ENCODE results near the gene KCNH3. TPM values are rescaled to one million over a fixed set of nuclear protein-coding genes. Genes with fewer than 3 reads are reported as not detected.

KCNH3 gene
- total RNA-seq, 1 donor from 2014 or later: 1.1 TPM

GRCh38 chr12:49547090-49547690 lies 8.4 kb downstream of the KCNH3 start:
- DNase-seq (ENCODE audit: low spot score): no peak

GRCh38 chr12:49548481-49548821 lies 9.6 kb downstream of the KCNH3 start:
- DNase-seq (ENCODE audit: low spot score): no peak

- DNase-seq (ENCODE audit: low spot score): no peak
Measured at GRCh38 chr12:49548822-49549648, 10.2 kb downstream of the KCNH3 start.

- DNase-seq (ENCODE audit: low spot score): no peak
Measured at GRCh38 chr12:49549735-49550692, 11.2 kb downstream of the KCNH3 start.

- DNase-seq (ENCODE audit: low spot score): no peak
Measured at GRCh38 chr12:49550693-49551252, 11.9 kb downstream of the KCNH3 start.

GRCh38 chr12:49552014-49552413 lies 13.2 kb downstream of the KCNH3 start:
- DNase-seq (ENCODE audit: low spot score): no peak

- DNase-seq (ENCODE audit: low spot score): no peak
Measured at GRCh38 chr12:49552425-49552824, 13.6 kb downstream of the KCNH3 start.

- DNase-seq (ENCODE audit: low spot score): no peak
Measured at GRCh38 chr12:49552899-49553298, 14.1 kb downstream of the KCNH3 start.

- DNase-seq (ENCODE audit: low spot score): no peak
Measured at GRCh38 chr12:49553512-49554088, 14.8 kb downstream of the KCNH3 start.

- DNase-seq (ENCODE audit: low spot score): no peak
Measured at GRCh38 chr12:49554266-49554665, 15.4 kb downstream of the KCNH3 start.

GRCh38 chr12:49555631-49556390 lies 17.0 kb downstream of the KCNH3 start:
- DNase-seq (ENCODE audit: low spot score): no peak

GRCh38 chr12:49556391-49557186 lies 17.8 kb downstream of the KCNH3 start:
- DNase-seq (ENCODE audit: low spot score): no peak

GRCh38 chr12:49557187-49557916 lies 18.5 kb downstream of the KCNH3 start:
- DNase-seq (ENCODE audit: low spot score): no peak

GRCh38 chr12:49557917-49558215 lies 19.0 kb downstream of the KCNH3 start:
- DNase-seq (ENCODE audit: low spot score): no peak

GRCh38 chr12:49558526-49558925 lies 19.7 kb downstream of the KCNH3 start:
- no peak for DNase-seq (ENCODE audit: low spot score)

- DNase-seq (ENCODE audit: low spot score): no peak
Measured at GRCh38 chr12:49559011-49559675, 20.3 kb downstream of the KCNH3 start.

GRCh38 chr12:49560695-49561094 lies 21.9 kb downstream of the KCNH3 start:
- no peak for DNase-seq (ENCODE audit: low spot score)

- no peak for DNase-seq (ENCODE audit: low spot score)
Measured at GRCh38 chr12:49562233-49562632, 23.4 kb downstream of the KCNH3 start.

- DNase-seq (ENCODE audit: low spot score): no peak
Measured at GRCh38 chr12:49562831-49563230, 24.0 kb downstream of the KCNH3 start.

Data from ureter (tissue), 1 donor.